Neuronal stem cell (in vitro differentiated cells): ENCODE results near the gene HDDC3.

ENCODE experiments used
- DNase-seq: peaks from one replicate; pipeline ENCODE4 v3.0.0-alpha.2; 2013; ENCODE audit warnings: low spot score
- H2AFZ ChIP-seq: one replicate; pipeline ENCODE4 v1.6.1; 2013; ENCODE audit warnings: mild to moderate bottlenecking, low read length, inconsistent platforms
- H2AK5ac ChIP-seq: 2 replicates; pipeline ENCODE4 v1.6.1; 2013; ENCODE audit warnings: low read depth, mild to moderate bottlenecking, inconsistent platforms, low read length, moderate library complexity, mixed read lengths
- H2BK120ac ChIP-seq: 2 replicates; pipeline ENCODE4 v1.6.1; 2013; ENCODE audit warnings: low read depth, mild to moderate bottlenecking, inconsistent platforms, low read length, moderate library complexity, mixed read lengths
- H2BK12ac ChIP-seq: one replicate; pipeline ENCODE4 v1.6.1; 2013; ENCODE audit warnings: low read length, inconsistent platforms
- H2BK15ac ChIP-seq: 2 replicates; pipeline ENCODE4 v1.6.1; 2013; ENCODE audit warnings: mild to moderate bottlenecking, low read length, inconsistent platforms, mixed read lengths
- H2BK5ac ChIP-seq: one replicate; pipeline ENCODE4 v1.6.1; 2013; ENCODE audit warnings: inconsistent platforms, mild to moderate bottlenecking, low read length, moderate library complexity
- H3K14ac ChIP-seq: one replicate; pipeline ENCODE4 v1.6.1; 2013; ENCODE audit warnings: low read length, inconsistent platforms
- H3K18ac ChIP-seq: 2 replicates; pipeline ENCODE4 v1.6.1; 2013; ENCODE audit warnings: low read length, inconsistent platforms
- H3K23ac ChIP-seq: 2 replicates; pipeline ENCODE4 v1.6.1; 2013; ENCODE audit warnings: low read depth, mild to moderate bottlenecking, mixed read lengths, low read length, inconsistent platforms; ENCODE audit not compliant: poor library complexity
- H3K27ac ChIP-seq: replicated peaks from 3 replicates; pipeline ENCODE4 v1.5.1; 2013; ENCODE audit warnings: low read length, inconsistent platforms
- H3K27me3 ChIP-seq, 3 experiments: 2 replicates each; pipeline ENCODE4 v1.6.1; 2013; ENCODE audit warnings: low read length in 3 of 3, mild to moderate bottlenecking in 2 of 3, inconsistent platforms in 1 of 3, low read depth in 1 of 3, mixed read lengths in 1 of 3, moderate library complexity in 1 of 3; ENCODE audit not compliant: control insufficient read depth in 3 of 3, insufficient read depth in 3 of 3
- H3K36me3 ChIP-seq, 2 donors: replicated peaks in 1 of 2; 2 replicates each; pipeline ENCODE4 v1.6.1; 2013; ENCODE audit warnings: low read length in 2 of 2; ENCODE audit not compliant: control insufficient read depth in 2 of 2, insufficient read depth in 2 of 2
- H3K4ac ChIP-seq: 2 replicates; pipeline ENCODE4 v1.6.1; 2013; ENCODE audit warnings: inconsistent platforms, mild to moderate bottlenecking, low read length, moderate library complexity
- H3K4me1 ChIP-seq, 2 donors: 1 replicate in 1 of 2; 2 replicates in 1 of 2; pipeline ENCODE4 v1.6.1; 2013; ENCODE audit warnings: low read length in 2 of 2, low read depth in 1 of 2; ENCODE audit not compliant: control insufficient read depth in 2 of 2, insufficient read depth in 1 of 2
- H3K4me2 ChIP-seq: one replicate; pipeline ENCODE4 v1.6.1; 2013; ENCODE audit warnings: mild to moderate bottlenecking, low read length, inconsistent platforms; ENCODE audit not compliant: insufficient read depth, poor library complexity, severe bottlenecking
- H3K4me3 ChIP-seq, 2 donors: 2 replicates each; pipeline ENCODE4 v1.5.1; 2013; ENCODE audit warnings: low read length in 2 of 2, mild to moderate bottlenecking in 2 of 2, inconsistent platforms in 1 of 2, moderate library complexity in 1 of 2
- H3K79me1 ChIP-seq: one replicate; pipeline ENCODE4 v1.6.1; 2013; ENCODE audit warnings: low read depth, mild to moderate bottlenecking, inconsistent platforms, low read length, moderate library complexity
- H3K9ac ChIP-seq: one replicate; pipeline ENCODE4 v1.6.1; 2013; ENCODE audit warnings: mild to moderate bottlenecking, low read depth, low read length, inconsistent platforms; ENCODE audit not compliant: poor library complexity
- H3K9me3 ChIP-seq, 2 donors: replicated peaks in 1 of 2; 2 replicates each; pipeline versions ENCODE3 to v1.6.1; 2013; ENCODE audit warnings: low read length in 2 of 2, mild to moderate bottlenecking in 2 of 2, inconsistent platforms in 1 of 2, low read depth in 1 of 2, mixed read lengths in 1 of 2, moderate library complexity in 1 of 2; ENCODE audit not compliant: control insufficient read depth in 2 of 2, insufficient read depth in 1 of 2
- H4K8ac ChIP-seq: one replicate; pipeline ENCODE4 v1.6.1; 2013; ENCODE audit warnings: low read depth, mild to moderate bottlenecking, inconsistent platforms, low read length, moderate library complexity
- H4K91ac ChIP-seq: one replicate; pipeline ENCODE4 v1.6.1; 2013; ENCODE audit warnings: low read length, low read depth, mild to moderate bottlenecking, inconsistent platforms; ENCODE audit not compliant: poor library complexity
- WGBS, 2 donors: extraction: QIAGEN DNeasy Blood & Tissue Kit; methylation state at CpG; one replicate each; pipeline ENCODE4 v1.1.7; 2013; ENCODE audit warnings: missing lambda C conversion rate in 2 of 2, mixed read lengths in 1 of 2; ENCODE audit not compliant: insufficient read length in 2 of 2, insufficient replicate concordance in 1 of 2; ENCODE audit errors: extremely low coverage in 2 of 2; 5-methylcytosine and 5-hydroxymethylcytosine counted together

The HDDC3 gene

GRCh38 chr15:90949979-90950675 is 17.8 kb upstream of the HDDC3 start:
- peak overlapping the region; percentile 49 for H2BK12ac ChIP-seq
- peaks cover 4% of the 10 kb centered on the region for H3K79me1 ChIP-seq
- no peaks in the 10 kb centered on the region for H3K27me3 ChIP-seq
- no peak overlapping the region for H2BK15ac ChIP-seq
- no peak overlapping the region for H3K4ac ChIP-seq
- DNase-seq, result no peak
- peak overlapping the region; percentile 26 for H2BK5ac ChIP-seq
- no peak overlapping the region for H3K4me3 ChIP-seq
- no CpG with 5 or more reads among the region's 23 CpGs for WGBS, 2 donors
- no peak overlapping the region for H3K23ac ChIP-seq
- H3K36me3 ChIP-seq, result peaks cover 56 to 83% of the 10 kb centered on the region in 2 donors
- H3K9ac ChIP-seq, result peak overlapping the region; percentile 77
- H2AK5ac ChIP-seq, result no peak overlapping the region
- H3K4me1 ChIP-seq, result no peaks in the 10 kb centered on the region
- peaks cover 0 to 1% of the 10 kb centered on the region in 2 donors for H3K9me3 ChIP-seq
- H3K18ac ChIP-seq, result no peak overlapping the region
- H2AFZ ChIP-seq, result no peak overlapping the region
- no peak overlapping the region for H3K27ac ChIP-seq
- no peak overlapping the region for H3K4me2 ChIP-seq
- no peak overlapping the region for H4K8ac ChIP-seq
- H3K14ac ChIP-seq, result no peak overlapping the region
- no peak overlapping the region for H4K91ac ChIP-seq
- no peak overlapping the region for H2BK120ac ChIP-seq

GRCh38 chr15:90948506-90948905 is 16.2 kb upstream of the HDDC3 start:
- no peak for DNase-seq
- H3K27me3 ChIP-seq, result no peaks in the 10 kb centered on the region
- H2AK5ac ChIP-seq, result no peak overlapping the region
- no peak overlapping the region for H3K18ac ChIP-seq
- H3K9me3 ChIP-seq, result no peaks in the 10 kb centered on the region
- no peak overlapping the region for H3K4ac ChIP-seq
- no peak overlapping the region for H3K23ac ChIP-seq
- H3K79me1 ChIP-seq, result peaks cover 4% of the 10 kb centered on the region
- H3K4me3 ChIP-seq, result no peak overlapping the region
- peaks cover 58 to 92% of the 10 kb centered on the region in 2 donors for H3K36me3 ChIP-seq
- no peak overlapping the region for H4K91ac ChIP-seq
- no peak overlapping the region for H3K14ac ChIP-seq
- H2BK5ac ChIP-seq, result no peak overlapping the region
- H2BK12ac ChIP-seq, result no peak overlapping the region
- H4K8ac ChIP-seq, result no peak overlapping the region
- H3K4me1 ChIP-seq, result no peaks in the 10 kb centered on the region
- H2BK120ac ChIP-seq, result no peak overlapping the region
- WGBS, 2 donors, result no CpG with 5 or more reads among the region's 8 CpGs
- H3K9ac ChIP-seq, result no peak overlapping the region
- no peak overlapping the region for H2AFZ ChIP-seq
- no peak overlapping the region for H3K4me2 ChIP-seq
- no peak overlapping the region for H2BK15ac ChIP-seq
- H3K27ac ChIP-seq, result no peak overlapping the region

DNA sequence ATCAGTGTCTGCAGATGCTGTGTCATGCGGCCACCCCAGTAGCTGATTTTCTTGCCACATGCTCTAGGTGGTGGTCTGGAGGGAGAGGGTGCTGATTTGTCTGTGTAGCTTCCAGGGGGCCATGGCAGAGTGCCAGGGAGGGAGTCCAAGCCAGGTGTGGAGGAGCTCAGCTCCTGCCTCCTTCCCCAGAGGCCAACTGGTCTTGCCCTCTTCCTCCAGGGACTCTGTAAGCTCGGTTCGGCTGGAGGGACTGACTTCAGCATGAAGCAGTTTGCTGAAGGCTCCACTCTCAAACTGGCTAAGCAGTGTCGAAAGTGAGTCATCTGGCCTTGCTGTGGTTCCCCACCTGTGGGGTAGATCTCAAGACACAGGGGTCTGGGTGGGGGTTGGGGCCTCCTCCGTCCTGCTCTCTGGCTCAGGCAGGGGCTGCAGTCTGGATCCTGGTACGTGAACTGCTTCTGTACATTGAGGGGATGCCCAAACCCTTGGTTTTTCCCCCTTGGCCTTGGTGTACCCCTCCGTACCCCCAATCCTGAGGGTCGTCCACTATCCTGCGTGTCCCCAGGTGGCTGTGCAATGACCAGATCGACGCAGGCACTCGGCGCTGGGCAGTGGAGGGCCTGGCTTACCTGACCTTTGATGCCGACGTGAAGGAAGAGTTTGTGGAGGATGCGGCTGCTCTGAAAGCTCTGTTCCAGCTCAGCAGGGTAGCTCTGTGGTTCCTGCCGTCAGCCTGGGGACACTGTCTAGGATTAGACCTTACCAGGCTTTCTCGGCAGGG is 15.4 kb upstream of the HDDC3 start:
- peaks cover 55 to 92% of the 10 kb centered on the region in 2 donors for H3K36me3 ChIP-seq
- H3K4ac ChIP-seq, result no peak overlapping the region
- no peak overlapping the region for H2BK12ac ChIP-seq
- no peak overlapping the region for H3K23ac ChIP-seq
- H2BK15ac ChIP-seq, result no peak overlapping the region
- no peak overlapping the region for H2AK5ac ChIP-seq
- H3K4me2 ChIP-seq, result no peak overlapping the region
- H3K4me1 ChIP-seq, result no peaks in the 10 kb centered on the region
- no peak for DNase-seq
- H3K27me3 ChIP-seq, result no peaks in the 10 kb centered on the region
- no peak overlapping the region for H3K14ac ChIP-seq
- peaks cover 1% of the 10 kb centered on the region for H3K79me1 ChIP-seq
- no peak overlapping the region for H2BK5ac ChIP-seq
- H2BK120ac ChIP-seq, result no peak overlapping the region
- no CpG with 5 or more reads among the region's 18 CpGs for WGBS, 2 donors
- no peak overlapping the region for H3K18ac ChIP-seq
- H3K4me3 ChIP-seq, result no peak overlapping the region
- no peak overlapping the region for H4K8ac ChIP-seq
- no peak overlapping the region for H3K9ac ChIP-seq
- H3K9me3 ChIP-seq, result no peaks in the 10 kb centered on the region
- no peak overlapping the region for H3K27ac ChIP-seq
- no peak overlapping the region for H4K91ac ChIP-seq
- no peak overlapping the region for H2AFZ ChIP-seq

DNA sequence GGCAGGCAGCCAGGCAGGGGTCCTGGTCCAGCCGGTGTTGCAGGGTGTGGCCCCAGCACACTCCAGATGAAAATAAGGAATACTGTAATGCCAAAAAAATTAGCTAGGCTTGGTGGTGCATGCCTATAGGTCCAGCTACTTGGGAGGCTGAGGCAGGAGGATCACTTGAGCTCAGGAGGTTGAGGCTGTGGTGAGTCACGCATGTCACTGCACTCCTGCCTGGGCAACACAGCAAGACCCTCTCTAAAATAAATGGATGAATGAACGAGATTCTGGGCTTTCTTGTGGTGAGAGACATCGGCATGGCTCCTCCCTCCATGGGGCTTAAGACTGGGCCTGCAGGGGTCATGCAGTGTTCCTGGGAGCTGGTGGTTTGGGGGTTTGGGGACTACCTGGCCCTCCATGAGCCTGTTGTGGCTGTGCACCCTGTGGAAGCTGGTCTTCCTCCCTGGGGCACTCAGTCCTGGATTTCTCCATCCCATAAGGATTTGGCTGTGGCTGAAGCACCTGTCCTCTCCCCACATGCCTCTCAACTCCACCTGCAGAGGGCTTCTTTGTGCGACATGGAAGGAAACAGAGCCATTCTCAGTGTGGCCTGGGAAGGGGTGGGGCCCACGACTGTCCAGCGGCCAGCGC is 14.7 kb upstream of the HDDC3 start:
- no peak overlapping the region for H2BK120ac ChIP-seq
- H3K4me2 ChIP-seq, result no peak overlapping the region
- no peak overlapping the region for H3K9ac ChIP-seq
- no peak overlapping the region for H2BK12ac ChIP-seq
- H3K27ac ChIP-seq, result no peak overlapping the region
- no peak overlapping the region for H2BK15ac ChIP-seq
- WGBS, 2 donors, result no CpG with 5 or more reads among the region's 8 CpGs
- no peak overlapping the region for H3K4ac ChIP-seq
- peaks cover 1% of the 10 kb centered on the region for H3K79me1 ChIP-seq
- H3K4me3 ChIP-seq, result no peak overlapping the region
- no peaks in the 10 kb centered on the region for H3K9me3 ChIP-seq
- peaks cover 58 to 92% of the 10 kb centered on the region in 2 donors for H3K36me3 ChIP-seq
- no peak overlapping the region for H2BK5ac ChIP-seq
- no peak overlapping the region for H2AK5ac ChIP-seq
- no peak overlapping the region for H4K91ac ChIP-seq
- no peaks in the 10 kb centered on the region for H3K4me1 ChIP-seq
- H2AFZ ChIP-seq, result no peak overlapping the region
- H3K18ac ChIP-seq, result no peak overlapping the region
- DNase-seq, result no peak
- no peak overlapping the region for H4K8ac ChIP-seq
- no peak overlapping the region for H3K14ac ChIP-seq
- no peaks in the 10 kb centered on the region for H3K27me3 ChIP-seq
- H3K23ac ChIP-seq, result peak overlapping the region; percentile 95
